Fibroblast of lung (primary cell): Measurements from ENCODE around the gene LSM2.

Source experiments
- EZH2 ChIP-seq: IDR thresholded peaks from 2 replicates; pipeline ENCODE4 v1.5.1; 2012; ENCODE audit warnings: low read length, control low read depth, mild to moderate bottlenecking; ENCODE audit errors: missing control alignments
- TF ChIP-seq, protein P1 (sequence below), 2 donors: IDR thresholded peaks in 1 of 2; conservative IDR thresholded peaks in 1 of 2; 1 replicate in 1 of 2; 2 replicates in 1 of 2; pipeline ENCODE4 v1.5.1; 2011 to 2012; ENCODE audit warnings: low read length in 2 of 2, control low read depth in 1 of 2, inconsistent platforms in 1 of 2, low read depth in 1 of 2, mild to moderate bottlenecking in 1 of 2

DNA sequence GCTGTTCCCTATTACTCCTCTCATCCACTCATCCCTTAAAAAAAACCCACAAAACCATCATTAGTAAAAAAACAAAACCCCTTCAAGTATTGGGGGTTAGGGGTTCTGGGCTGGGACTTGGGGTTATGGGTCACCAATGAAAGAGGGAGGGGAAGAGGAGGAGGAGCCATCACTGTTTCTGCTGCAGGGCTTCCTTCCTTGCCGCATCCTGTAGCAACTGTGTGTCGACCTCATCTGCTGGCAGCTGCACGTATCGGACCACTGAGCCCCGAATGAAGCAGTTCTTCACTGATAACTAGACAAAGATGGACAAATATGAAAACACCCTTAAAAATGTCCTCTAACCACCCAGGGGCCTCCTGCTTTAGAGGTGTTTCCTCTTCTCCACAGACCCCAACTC lies 9.2 kb downstream of the LSM2 start:
- TF ChIP-seq, protein P1, sequence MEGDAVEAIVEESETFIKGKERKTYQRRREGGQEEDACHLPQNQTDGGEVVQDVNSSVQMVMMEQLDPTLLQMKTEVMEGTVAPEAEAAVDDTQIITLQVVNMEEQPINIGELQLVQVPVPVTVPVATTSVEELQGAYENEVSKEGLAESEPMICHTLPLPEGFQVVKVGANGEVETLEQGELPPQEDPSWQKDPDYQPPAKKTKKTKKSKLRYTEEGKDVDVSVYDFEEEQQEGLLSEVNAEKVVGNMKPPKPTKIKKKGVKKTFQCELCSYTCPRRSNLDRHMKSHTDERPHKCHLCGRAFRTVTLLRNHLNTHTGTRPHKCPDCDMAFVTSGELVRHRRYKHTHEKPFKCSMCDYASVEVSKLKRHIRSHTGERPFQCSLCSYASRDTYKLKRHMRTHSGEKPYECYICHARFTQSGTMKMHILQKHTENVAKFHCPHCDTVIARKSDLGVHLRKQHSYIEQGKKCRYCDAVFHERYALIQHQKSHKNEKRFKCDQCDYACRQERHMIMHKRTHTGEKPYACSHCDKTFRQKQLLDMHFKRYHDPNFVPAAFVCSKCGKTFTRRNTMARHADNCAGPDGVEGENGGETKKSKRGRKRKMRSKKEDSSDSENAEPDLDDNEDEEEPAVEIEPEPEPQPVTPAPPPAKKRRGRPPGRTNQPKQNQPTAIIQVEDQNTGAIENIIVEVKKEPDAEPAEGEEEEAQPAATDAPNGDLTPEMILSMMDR (conservative IDR thresholded peaks at IDR 0.05 in 1 of 2, IDR thresholded peaks at IDR 0.05 in 1 of 2; ENCODE audit: low read depth in 1 of 2, low read length in 2 of 2) = no peak
- TF ChIP-seq EZH2 = no peak
